Transverse colon (tissue), 4 donors: Measurements from ENCODE around the gene ZNF581.
A peak's percentile ranks its signal among the peaks of the same experiment; 100 is the strongest.

Experiments used
- CTCF ChIP-seq, 5 experiments: fragments of 200-600 bp in 3 of 5; fragments of 450-650 bp in 2 of 5; sonication (generic) in 3 of 5; IDR thresholded peaks; 1 replicate in 2 of 5; 2 replicates in 3 of 5; pipeline ENCODE4 v1.5.1; 2016 to 2017; ENCODE audit warnings: antibody characterized with exemption in 5 of 5, inconsistent platforms in 3 of 5, mild to moderate bottlenecking in 2 of 5, moderate library complexity in 1 of 5
- POLR2A ChIP-seq: fragments of 450-650 bp; IDR thresholded peaks from one replicate; pipeline ENCODE4 v1.6.1; 2016; ENCODE audit warnings: antibody characterized with exemption, mild to moderate bottlenecking, moderate library complexity
- POLR2AphosphoS5 ChIP-seq, 3 donors: sonication (generic); formaldehyde crosslinking; IDR thresholded peaks; one replicate each; pipeline ENCODE4 v1.6.1; 2016; ENCODE audit warnings: antibody characterized with exemption in 3 of 3

DNA sequence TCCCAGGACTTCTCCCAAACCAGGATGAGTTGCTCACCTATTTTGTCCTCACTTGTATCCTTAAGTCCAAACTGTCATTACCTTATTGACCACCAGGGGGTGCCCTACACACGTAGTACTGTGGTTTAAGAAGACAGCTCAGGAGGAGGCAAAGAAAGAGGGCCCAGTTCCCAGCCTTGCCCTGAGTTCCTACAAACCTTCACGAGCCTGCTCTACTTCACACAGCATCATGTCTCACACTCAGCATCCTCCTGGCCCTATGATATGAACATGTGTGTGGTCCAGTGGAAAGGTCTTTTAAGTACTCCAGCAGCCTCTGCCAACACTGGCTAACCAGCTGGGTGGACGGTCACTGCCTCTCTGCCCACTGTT, 11.0 kb upstream of the ZNF581 start:
- TF ChIP-seq POLR2AphosphoS5 (IDR thresholded peaks at IDR 0.05), result no peak
- peak; percentile 85 to 96 (median 90) for TF ChIP-seq CTCF (IDR thresholded peaks at IDR 0.05)
- no peak for TF ChIP-seq POLR2A
